Hematopoietic multipotent progenitor cell treated with erythropoietin and hydrocortisone succinate and interleukin-3 and kit ligand, for 6 days (in vitro differentiated cells): Measurements from ENCODE around the gene ZNF846.
A peak's percentile ranks its signal among the peaks of the same experiment; 100 is the strongest.
"Not testable (repeated sequence)": the region's sequence is repeated elsewhere in the genome, so short reads cannot be mapped to it uniquely, and the experiment has no call there.

Experiments used
- DNase-seq: peaks from one replicate; pipeline ENCODE4 v3.0.0-alpha.2; 2015

Gene ZNF846

DNA sequence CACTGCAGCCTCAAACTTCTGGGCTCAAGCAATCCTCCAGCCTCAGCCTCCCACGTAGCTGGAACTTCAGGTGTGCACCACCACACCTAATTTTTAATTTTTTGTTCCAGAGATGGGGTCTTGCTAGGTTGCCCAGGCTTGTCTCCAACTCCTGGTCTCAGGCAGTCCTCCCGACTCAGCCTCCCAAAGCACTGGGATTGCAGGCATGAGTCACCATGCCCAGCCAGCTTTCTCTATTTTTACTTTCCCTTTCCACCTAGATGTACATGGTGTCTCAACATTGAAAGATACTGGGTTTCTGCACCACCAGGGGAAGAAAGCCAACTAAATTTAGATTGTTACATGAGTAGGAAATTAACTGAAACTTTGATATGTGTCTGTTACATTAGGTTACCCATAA lies 13.8 kb upstream of the ZNF846 start:
- no peak for DNase-seq

GRCh38 chr19:9757544-9758501 lies 10.7 kb downstream of the ZNF846 start:
- no peak for DNase-seq

- DNase-seq = no peak
Observed at GRCh38 chr19:9752701-9753443, 15.7 kb downstream of the ZNF846 start.

- DNase-seq = no peak
Observed at GRCh38 chr19:9751446-9751845, 17.1 kb downstream of the ZNF846 start.

DNA sequence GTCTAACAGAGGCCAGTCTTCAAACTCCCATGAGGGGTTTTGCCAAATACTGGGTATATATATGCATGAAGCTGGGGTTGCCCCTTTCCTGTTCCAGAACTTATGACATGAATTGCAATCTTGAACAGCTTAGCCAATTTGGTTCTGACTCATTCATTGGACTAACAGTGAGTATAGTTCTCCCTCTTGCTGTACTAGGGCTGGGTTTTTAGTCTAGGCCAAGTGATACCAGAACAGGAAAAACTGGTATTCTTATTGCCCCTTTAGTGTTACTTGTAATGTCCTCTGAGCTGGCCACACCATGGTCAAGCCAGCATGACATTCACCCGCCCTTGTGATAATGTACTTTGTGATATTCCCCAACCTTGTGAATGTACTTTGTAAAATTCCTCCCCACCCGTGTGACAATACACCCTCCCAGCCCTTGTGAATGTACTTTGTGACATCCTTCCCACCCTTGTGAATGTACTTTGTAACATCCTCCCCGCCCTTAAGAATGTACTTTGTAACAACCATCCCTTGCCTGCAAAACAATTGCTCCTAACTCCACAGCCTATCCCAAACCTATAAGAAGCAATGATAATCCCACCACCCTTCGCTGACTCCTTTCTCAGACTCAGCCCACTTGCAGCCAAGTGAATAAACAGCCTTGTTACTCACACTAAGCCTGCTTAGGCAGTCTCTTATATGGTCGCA lies 26.9 kb downstream of the ZNF846 start:
- DNase-seq = no peak

- no peak for DNase-seq
Observed at GRCh38 chr19:9735986-9736385, 32.6 kb downstream of the ZNF846 start.

DNA sequence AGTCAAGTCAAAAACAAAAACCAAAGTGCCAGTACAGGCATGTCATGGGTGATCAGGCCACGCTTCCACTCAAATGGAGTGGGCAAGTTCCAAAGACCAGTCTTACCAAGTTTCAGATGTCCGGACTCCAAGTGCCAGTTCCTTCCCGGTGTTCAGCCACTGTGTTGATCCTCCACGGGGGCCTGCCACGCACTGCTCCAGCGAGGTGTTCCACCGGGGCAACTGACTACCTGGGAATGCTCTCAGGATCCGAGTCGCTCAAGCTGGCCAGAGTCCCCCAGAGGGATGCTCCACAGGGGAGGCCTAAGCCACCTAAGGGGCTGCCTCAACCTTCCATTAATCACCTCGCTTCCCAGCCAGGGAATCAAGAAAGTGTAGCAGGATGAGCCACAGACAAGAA lies 38.5 kb downstream of the ZNF846 start:
- DNase-seq = not testable (repeated sequence)

DNA sequence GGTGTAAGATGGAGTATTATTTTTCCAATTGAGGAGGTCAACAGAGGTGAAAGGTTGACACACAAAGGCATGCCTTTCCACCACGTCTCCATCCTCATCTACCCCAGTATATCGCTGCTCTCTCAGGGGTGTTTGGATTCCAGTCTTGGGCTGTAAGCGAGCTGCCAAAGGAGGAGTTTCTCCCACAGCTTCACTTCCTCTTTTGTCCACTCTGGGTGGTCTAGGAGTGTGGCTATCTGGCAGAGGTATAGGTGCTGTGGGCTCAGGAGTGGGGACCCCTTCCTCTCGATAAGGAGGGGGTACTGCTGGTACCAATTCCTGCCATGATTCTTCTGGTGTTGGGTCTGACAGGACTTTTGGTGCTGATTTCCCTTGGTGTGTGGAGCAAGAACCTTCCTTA lies 39.4 kb downstream of the ZNF846 start:
- no peak for DNase-seq

DNA sequence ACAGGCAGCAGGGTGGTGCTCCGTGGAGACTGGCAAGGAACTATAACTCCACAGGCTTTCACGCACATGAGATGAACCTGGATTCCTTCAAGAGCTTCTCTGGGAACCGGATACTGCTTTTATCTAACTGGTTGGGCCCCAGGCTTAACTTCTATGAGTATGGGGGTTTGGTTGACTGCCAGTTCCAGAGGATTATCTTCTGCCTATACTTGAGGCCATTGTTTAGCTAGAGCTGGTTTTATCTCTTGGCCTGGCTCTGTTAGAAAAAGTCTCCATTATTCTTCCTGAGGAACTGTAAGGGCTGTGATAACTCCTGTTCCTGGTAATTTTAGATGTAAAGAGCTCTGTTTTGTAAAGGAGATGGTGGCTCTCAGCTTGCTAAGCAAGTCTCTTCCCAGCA lies 40.9 kb downstream of the ZNF846 start:
- peak; percentile 13 for DNase-seq

GRCh38 chr19:9725508-9726201 lies 42.9 kb downstream of the ZNF846 start:
- not testable (repeated sequence) for DNase-seq

GRCh38 chr19:9724157-9724556 lies 44.4 kb downstream of the ZNF846 start:
- DNase-seq = no peak

DNA sequence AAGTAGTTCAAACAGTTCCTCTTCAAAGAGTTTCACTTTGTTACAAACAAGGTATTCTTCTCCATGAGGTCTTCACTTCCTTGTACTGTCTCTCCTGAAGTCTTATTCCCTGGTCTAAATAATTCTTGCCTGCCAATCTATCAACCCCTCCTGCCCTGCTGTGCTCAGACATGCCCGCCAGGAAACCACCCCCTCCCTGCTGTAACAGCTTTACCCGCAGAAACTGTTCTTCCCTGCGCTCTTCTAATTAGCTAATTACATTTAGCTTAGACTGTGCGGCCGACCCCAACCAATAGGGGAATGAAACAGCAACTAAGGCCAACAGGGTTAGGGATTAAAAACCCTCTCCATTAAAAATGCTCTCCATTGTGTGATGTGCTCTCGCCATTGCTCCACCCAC lies 46.7 kb downstream of the ZNF846 start:
- DNase-seq = peak; percentile 34

GRCh38 chr19:9720541-9720940 lies 48.0 kb downstream of the ZNF846 start:
- no peak for DNase-seq

GRCh38 chr19:9711815-9712214 lies 56.7 kb downstream of the ZNF846 start:
- DNase-seq = no peak

- peak; percentile 2 for DNase-seq
Observed at GRCh38 chr19:9709305-9709704, 59.2 kb downstream of the ZNF846 start.

DNA sequence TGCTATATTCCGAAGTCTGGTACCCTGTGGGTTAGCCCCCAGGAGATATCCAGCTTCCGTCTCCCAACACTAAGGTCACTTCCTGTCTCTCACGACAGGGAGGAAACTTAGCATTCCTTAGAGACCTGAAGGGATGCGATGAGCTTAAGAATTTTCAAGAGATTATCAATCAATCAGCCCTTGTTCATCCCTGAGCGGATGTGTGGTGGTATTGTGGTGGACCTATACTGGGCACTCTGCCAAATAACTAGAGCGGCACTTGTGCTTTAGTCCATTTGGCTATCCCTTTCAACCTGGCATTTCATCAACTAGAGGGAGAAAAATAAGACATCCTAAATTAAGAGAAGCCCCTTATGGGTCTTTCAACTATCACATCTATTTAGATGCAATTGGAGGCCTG lies 62.7 kb downstream of the ZNF846 start:
- no peak for DNase-seq

GRCh38 chr19:9702186-9702585 lies 66.4 kb downstream of the ZNF846 start:
- no peak for DNase-seq
